ENCODE measurements around the gene PLEKHA6.

GRCh38 chr1:204367193-204367858 is 7.6 kb upstream of the PLEKHA6 start:
- TF ChIP-seq CTCF (IDR thresholded peaks at IDR 0.05) (no peak), POLR2AphosphoS5 (IDR thresholded peaks at IDR 0.05; ENCODE audit: low read depth, low read length) (no peak), SIN3A (IDR thresholded peaks at IDR 0.05; ENCODE audit: borderline replicate concordance, insufficient read depth, low read depth, low read length) (no peak)

Data from Panc1 (cell line).